ENCODE data around the gene GPI. TPM values are rescaled to one million over a fixed set of nuclear protein-coding genes. Genes with fewer than 3 reads are reported as not detected.

Gene GPI
- total RNA-seq, 1 donor from 2014 or later = 221 TPM

- Mint-ChIP-seq H3K9me3 (ENCODE audit: low read depth) (no peaks in the 10 kb centered on the region), H3K4me3 (ENCODE audit: unreplicated experiment) (no peak overlapping the region)
- TF ChIP-seq CTCF (IDR thresholded peaks at IDR 0.05) = no peak
These were observed 41.1 kb downstream of the GPI start for GRCh38 chr19:34405892-34406660.

GRCh38 chr19:34408411-34408810 is 43.4 kb downstream of the GPI start:
- H3K4me1 Mint-ChIP-seq (ENCODE audit: low read depth) = peaks cover 9% of the 10 kb centered on the region
- no peaks in the 10 kb centered on the region for H3K9me3 Mint-ChIP-seq (ENCODE audit: low read depth)
- H3K27me3 Mint-ChIP-seq (ENCODE audit: low read depth) = no peaks in the 10 kb centered on the region
- H3K4me3 Mint-ChIP-seq (ENCODE audit: unreplicated experiment) = no peak overlapping the region
- H3K27ac Mint-ChIP-seq (ENCODE audit: unreplicated experiment) = no peak overlapping the region
- peaks cover 5% of the 10 kb centered on the region for H3K36me3 Mint-ChIP-seq (ENCODE audit: low read depth)
- no peak for TF ChIP-seq CTCF (IDR thresholded peaks at IDR 0.05)
- DNase-seq (ENCODE audit: low spot score) = no peak

More at GRCh38 chr19:34405892-34406660, 41.1 kb downstream of the GPI start:
- Mint-ChIP-seq H3K27ac (ENCODE audit: unreplicated experiment) (no peak overlapping the region), H3K4me1 (ENCODE audit: low read depth) (peaks cover 9% of the 10 kb centered on the region), H3K36me3 (ENCODE audit: low read depth) (peaks cover 5% of the 10 kb centered on the region), H3K27me3 (ENCODE audit: low read depth) (no peaks in the 10 kb centered on the region)
- no peak for DNase-seq (ENCODE audit: low spot score)

GRCh38 chr19:34409189-34410164 is 44.5 kb downstream of the GPI start:
- DNase-seq (ENCODE audit: low spot score) = no peak
- H3K27me3 Mint-ChIP-seq (ENCODE audit: low read depth) = no peaks in the 10 kb centered on the region
- no peak overlapping the region for H3K27ac Mint-ChIP-seq (ENCODE audit: unreplicated experiment)
- H3K4me1 Mint-ChIP-seq (ENCODE audit: low read depth) = peaks cover 3% of the 10 kb centered on the region
- peaks cover 6% of the 10 kb centered on the region for H3K36me3 Mint-ChIP-seq (ENCODE audit: low read depth)
- no peaks in the 10 kb centered on the region for H3K9me3 Mint-ChIP-seq (ENCODE audit: low read depth)
- TF ChIP-seq CTCF (IDR thresholded peaks at IDR 0.05) = no peak
- no peak overlapping the region for H3K4me3 Mint-ChIP-seq (ENCODE audit: unreplicated experiment)

- Mint-ChIP-seq H3K4me3 (ENCODE audit: unreplicated experiment) (no peak overlapping the region), H3K9me3 (ENCODE audit: low read depth) (no peaks in the 10 kb centered on the region), H3K27me3 (ENCODE audit: low read depth) (no peaks in the 10 kb centered on the region), H3K4me1 (ENCODE audit: low read depth) (peaks cover 3% of the 10 kb centered on the region), H3K27ac (ENCODE audit: unreplicated experiment) (no peak overlapping the region), H3K36me3 (ENCODE audit: low read depth) (peaks cover 6% of the 10 kb centered on the region)
- no peak for TF ChIP-seq CTCF (IDR thresholded peaks at IDR 0.05)
- DNase-seq (ENCODE audit: low spot score) = no peak
These were observed 46.2 kb downstream of the GPI start for GRCh38 chr19:34411216-34411615.

GRCh38 chr19:34416021-34416545 is 51.1 kb downstream of the GPI start:
- no peak for DNase-seq (ENCODE audit: low spot score)
- Mint-ChIP-seq H3K4me1 (ENCODE audit: low read depth) (peaks cover 3% of the 10 kb centered on the region), H3K36me3 (ENCODE audit: low read depth) (peaks cover 6% of the 10 kb centered on the region), H3K9me3 (ENCODE audit: low read depth) (no peaks in the 10 kb centered on the region), H3K27me3 (ENCODE audit: low read depth) (no peaks in the 10 kb centered on the region), H3K27ac (ENCODE audit: unreplicated experiment) (no peak overlapping the region), H3K4me3 (ENCODE audit: unreplicated experiment) (no peak overlapping the region)
- TF ChIP-seq CTCF (IDR thresholded peaks at IDR 0.05) = no peak
